Stimulated activated CD4-positive, alpha-beta T cell treated with anti-CD3 and anti-CD28 coated beads, Interleukin-12 subunit alpha, Interleukin-12 subunit beta, amount 100 ng/mL, for 4 hours (primary cell): ENCODE results near the gene PNPLA6.

Source experiments
- DNase-seq: peaks from one replicate; pipeline ENCODE4 v3.0.0-alpha.2; 2020

The PNPLA6 gene

GRCh38 chr19:7516333-7516732 lies 19.2 kb upstream of the PNPLA6 start:
- no peak for DNase-seq

- DNase-seq = no peak
Observed at GRCh38 chr19:7516878-7517277, 18.6 kb upstream of the PNPLA6 start.

- no peak for DNase-seq
Observed at GRCh38 chr19:7519361-7520130, 16.0 kb upstream of the PNPLA6 start.

GRCh38 chr19:7520131-7521051 lies 15.1 kb upstream of the PNPLA6 start:
- DNase-seq = no peak

GRCh38 chr19:7521551-7522071 lies 13.9 kb upstream of the PNPLA6 start:
- DNase-seq = no peak

GRCh38 chr19:7522072-7522922 lies 13.2 kb upstream of the PNPLA6 start, which contains the start of gene MCOLN1:
TSS of gene MCOLN1 (plus strand) at chr19:7522624. CDS start at chr19:7522751, 127 bp downstream.
- DNase-seq = peak; percentile 100

GRCh38 chr19:7522923-7523667 lies 12.4 kb upstream of the PNPLA6 start:
- no peak for DNase-seq

GRCh38 chr19:7524523-7524922 lies 11.0 kb upstream of the PNPLA6 start:
- DNase-seq = no peak

GRCh38 chr19:7524992-7525739 lies 10.4 kb upstream of the PNPLA6 start:
- no peak for DNase-seq

- DNase-seq = no peak
Observed at GRCh38 chr19:7526059-7526929, 9.2 kb upstream of the PNPLA6 start.

- DNase-seq = no peak
Observed at GRCh38 chr19:7527516-7528191, 7.9 kb upstream of the PNPLA6 start.

- DNase-seq = no peak
Observed at GRCh38 chr19:7528192-7528519, 7.4 kb upstream of the PNPLA6 start.

GRCh38 chr19:7528522-7529245 lies 6.8 kb upstream of the PNPLA6 start:
- DNase-seq = no peak

GRCh38 chr19:7529246-7529600 lies 6.3 kb upstream of the PNPLA6 start:
- no peak for DNase-seq

GRCh38 chr19:7529610-7530490 lies 5.7 kb upstream of the PNPLA6 start:
- DNase-seq = no peak

GRCh38 chr19:7533281-7533885 lies 2.1 kb upstream of the PNPLA6 start:
- DNase-seq = no peak

GRCh38 chr19:7533925-7534480 lies 1.5 kb upstream of the PNPLA6 start:
- DNase-seq = peak; percentile 78
